MM.1S (cell line): ENCODE data around the gene YIPF6.

ENCODE experiments used
- EZH2phosphoT487 ChIP-seq: fragments of 300-600 bp; sonication (generic); IDR thresholded peaks from 2 replicates; pipeline ENCODE4 v1.6.1; 2018; ENCODE audit warnings: antibody characterized with exemption, low read length
- TF ChIP-seq, protein P1 (sequence below): fragments of 300-600 bp; sonication (generic); IDR thresholded peaks from 2 replicates; pipeline ENCODE4 v1.5.1; 2016; ENCODE audit warnings: antibody characterized with exemption, low read length, mixed read lengths

DNA sequence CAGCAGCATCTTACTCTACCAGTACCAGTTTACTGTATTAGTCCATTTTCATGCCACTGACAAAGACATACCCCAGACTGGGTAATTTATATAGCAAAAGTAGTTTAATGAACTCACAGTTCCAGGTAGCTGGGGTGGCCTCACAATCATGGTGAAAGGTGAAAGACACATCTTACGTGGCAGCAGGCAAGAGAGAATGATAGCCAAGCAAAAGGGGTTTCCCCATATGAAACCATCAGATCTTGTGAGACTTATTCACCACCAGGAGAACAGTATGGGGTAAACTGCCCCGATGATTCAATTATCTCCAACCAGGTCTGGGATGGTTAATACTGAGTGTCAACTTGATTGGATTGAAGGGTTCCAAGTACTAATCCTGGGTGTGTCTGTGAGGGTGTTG, 69.3 kb downstream of the YIPF6 start:
- TF ChIP-seq, protein P1, sequence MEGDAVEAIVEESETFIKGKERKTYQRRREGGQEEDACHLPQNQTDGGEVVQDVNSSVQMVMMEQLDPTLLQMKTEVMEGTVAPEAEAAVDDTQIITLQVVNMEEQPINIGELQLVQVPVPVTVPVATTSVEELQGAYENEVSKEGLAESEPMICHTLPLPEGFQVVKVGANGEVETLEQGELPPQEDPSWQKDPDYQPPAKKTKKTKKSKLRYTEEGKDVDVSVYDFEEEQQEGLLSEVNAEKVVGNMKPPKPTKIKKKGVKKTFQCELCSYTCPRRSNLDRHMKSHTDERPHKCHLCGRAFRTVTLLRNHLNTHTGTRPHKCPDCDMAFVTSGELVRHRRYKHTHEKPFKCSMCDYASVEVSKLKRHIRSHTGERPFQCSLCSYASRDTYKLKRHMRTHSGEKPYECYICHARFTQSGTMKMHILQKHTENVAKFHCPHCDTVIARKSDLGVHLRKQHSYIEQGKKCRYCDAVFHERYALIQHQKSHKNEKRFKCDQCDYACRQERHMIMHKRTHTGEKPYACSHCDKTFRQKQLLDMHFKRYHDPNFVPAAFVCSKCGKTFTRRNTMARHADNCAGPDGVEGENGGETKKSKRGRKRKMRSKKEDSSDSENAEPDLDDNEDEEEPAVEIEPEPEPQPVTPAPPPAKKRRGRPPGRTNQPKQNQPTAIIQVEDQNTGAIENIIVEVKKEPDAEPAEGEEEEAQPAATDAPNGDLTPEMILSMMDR, result no peak
- TF ChIP-seq EZH2phosphoT487, result no peak
